Measurements from ENCODE around the gene NKIRAS2. TPM values are rescaled to one million over a fixed set of nuclear protein-coding genes. Genes with fewer than 3 reads are reported as not detected.

NKIRAS2 gene
- polyA plus RNA-seq: 0.69 and 1.6 TPM in 2 replicates

GRCh38 chr17:42019509-42020404, at the start of gene NKIRAS2:
Gene NKIRAS2 (plus strand): TSS chr17:42020090. CDS start chr17:42021578, 1,488 bp downstream.

GRCh38 chr17:42016941-42017865, 2.7 kb upstream of the NKIRAS2 start, which contains the start of gene DNAJC7:
Gene DNAJC7 (minus strand): TSS chr17:42017439. CDS start chr17:42017416, 23 bp downstream.

GRCh38 chr17:42050393-42051012, 30.6 kb downstream of the NKIRAS2 start, which contains the start of gene C17orf113:
Gene C17orf113 (minus strand): TSS chr17:42050601. CDS start chr17:42043376, 7,225 bp downstream.

Other genes starting within 250 kb of the NKIRAS2 start
- gene JUP, start 233.4 kb upstream of the NKIRAS2 start, polyA plus RNA-seq: 0.70 and 1.6 TPM in 2 replicates
- 0.55 and 0.83 TPM in 2 replicates for gene P3H4, start 208.1 kb upstream of the NKIRAS2 start, polyA plus RNA-seq
- gene FKBP10, start 207.1 kb upstream of the NKIRAS2 start, polyA plus RNA-seq: 0.62 and 0.63 TPM in 2 replicates
- 20.8 and 22.5 TPM in 2 replicates for gene NT5C3B, start 183.9 kb upstream of the NKIRAS2 start, polyA plus RNA-seq
- not detected in 2 replicates for gene KLHL10, start 182.3 kb upstream of the NKIRAS2 start, polyA plus RNA-seq
- gene KLHL11, start 154.7 kb upstream of the NKIRAS2 start, polyA plus RNA-seq: 3.2 and 5.1 TPM in 2 replicates
- 40.6 and 43.7 TPM in 2 replicates for gene ACLY, start 101.1 kb upstream of the NKIRAS2 start, polyA plus RNA-seq
- 6.8 TPM in 1 of 2 replicates, not detected in the other for gene ODAD4, start 89.5 kb upstream of the NKIRAS2 start, polyA plus RNA-seq
- gene CNP, start 53.3 kb upstream of the NKIRAS2 start, polyA plus RNA-seq: 5.6 and 7.3 TPM in 2 replicates
- gene DNAJC7, start 2.7 kb upstream of the NKIRAS2 start, polyA plus RNA-seq: 58.9 and 120 TPM in 2 replicates
- 0.91 and 2.4 TPM in 2 replicates for gene C17orf113, start 30.5 kb downstream of the NKIRAS2 start, polyA plus RNA-seq
- gene ZNF385C, start 78.4 kb downstream of the NKIRAS2 start, polyA plus RNA-seq: 42.1 and 57.2 TPM in 2 replicates
- 27.4 and 68.3 TPM in 2 replicates for gene DHX58, start 92.6 kb downstream of the NKIRAS2 start, polyA plus RNA-seq
- 11.8 and 17.1 TPM in 2 replicates for gene KAT2A, start 101.3 kb downstream of the NKIRAS2 start, polyA plus RNA-seq
- gene HSPB9, start 102.7 kb downstream of the NKIRAS2 start, polyA plus RNA-seq: 0.62 TPM in 1 of 2 replicates, not detected in the other
- gene RAB5C, start 134.9 kb downstream of the NKIRAS2 start, polyA plus RNA-seq: 0.46 and 1.3 TPM in 2 replicates
- gene KCNH4, start 161.1 kb downstream of the NKIRAS2 start, polyA plus RNA-seq: not detected in 2 replicates
- not detected in 2 replicates for gene HCRT, start 165.4 kb downstream of the NKIRAS2 start, polyA plus RNA-seq
- 0.25 and 1.2 TPM in 2 replicates for gene GHDC, start 174.4 kb downstream of the NKIRAS2 start, polyA plus RNA-seq